Skeletal muscle cell (primary cell): ENCODE measurements around the gene PTPN4.

Source experiments
- DNase-seq: peaks from one replicate; pipeline ENCODE4 v3.0.0-alpha.2; 2010; ENCODE audit warnings: low read depth
- H3K4me3 ChIP-seq: 2 replicates; pipeline ENCODE4 v1.5.1; 2011; ENCODE audit warnings: low read depth, mild to moderate bottlenecking, control low read depth, low read length, moderate library complexity

PTPN4 gene

GRCh38 chr2:119837350-119837749, 77.6 kb downstream of the PTPN4 start:
- no peak overlapping the region for H3K4me3 ChIP-seq
- no peak for DNase-seq

DNA sequence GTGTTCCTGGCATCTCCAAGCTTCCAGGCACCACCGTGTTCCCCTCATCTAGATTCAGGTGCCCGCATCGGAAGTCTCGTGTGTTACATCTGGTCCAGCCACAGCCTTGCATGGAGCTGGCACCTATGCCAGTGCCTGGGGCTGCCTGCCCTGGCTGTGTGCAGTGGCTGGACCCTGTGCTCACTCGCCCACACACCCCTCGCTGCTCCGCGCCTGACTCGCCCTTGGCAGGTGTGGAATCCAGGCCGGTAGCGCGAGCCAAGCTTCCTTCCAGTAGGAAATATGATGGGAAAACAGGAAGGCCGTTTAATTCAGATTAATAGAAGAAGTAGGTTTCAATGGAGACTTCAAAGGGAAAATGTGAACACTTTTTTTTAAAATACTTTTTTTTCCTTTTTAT, 78.0 kb downstream of the PTPN4 start:
- H3K4me3 ChIP-seq, result no peak overlapping the region
- no peak for DNase-seq

DNA sequence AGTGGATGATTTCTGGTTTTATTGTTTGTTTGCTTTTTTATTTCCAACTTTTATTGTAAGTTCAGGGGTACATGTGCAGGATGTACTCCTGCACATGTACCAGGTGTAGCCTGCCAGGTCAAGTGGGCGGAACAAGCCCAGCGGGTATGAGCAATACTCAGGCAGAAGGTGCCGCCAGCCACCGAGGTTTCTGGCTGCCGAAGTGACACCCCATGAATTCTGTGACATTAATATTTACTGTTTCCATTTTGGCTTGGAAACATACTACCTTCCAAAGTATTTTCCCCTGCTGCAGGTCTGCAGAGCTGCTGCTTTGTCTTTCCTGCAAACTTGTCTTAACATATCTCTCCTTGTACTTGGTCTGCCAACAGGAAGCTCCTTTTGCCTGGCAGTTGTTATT, 78.5 kb downstream of the PTPN4 start:
- no peak for DNase-seq
- H3K4me3 ChIP-seq, result no peak overlapping the region

GRCh38 chr2:119841550-119841949, 81.8 kb downstream of the PTPN4 start:
- no peak overlapping the region for H3K4me3 ChIP-seq
- no peak for DNase-seq

DNA sequence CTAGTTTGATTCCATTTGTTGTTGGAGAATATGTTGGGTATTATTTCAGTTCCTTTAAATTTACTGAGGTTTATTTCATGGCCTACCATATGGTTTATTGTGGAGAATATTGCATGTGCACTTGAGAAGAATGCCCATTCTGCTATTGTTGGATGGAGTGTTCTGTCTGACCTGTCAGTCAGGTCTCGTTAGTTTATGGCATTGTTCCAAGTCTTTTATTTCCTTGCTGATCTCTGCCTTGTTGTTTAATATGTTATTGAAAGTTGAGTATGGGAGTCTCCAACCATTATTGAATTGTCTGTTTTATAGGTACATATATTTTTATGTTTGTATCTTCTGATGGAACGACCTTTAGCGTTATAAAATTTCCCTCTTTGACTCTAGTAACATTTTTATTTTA, 86.3 kb downstream of the PTPN4 start:
- H3K4me3 ChIP-seq, result no peak overlapping the region
- DNase-seq, result no peak

DNA sequence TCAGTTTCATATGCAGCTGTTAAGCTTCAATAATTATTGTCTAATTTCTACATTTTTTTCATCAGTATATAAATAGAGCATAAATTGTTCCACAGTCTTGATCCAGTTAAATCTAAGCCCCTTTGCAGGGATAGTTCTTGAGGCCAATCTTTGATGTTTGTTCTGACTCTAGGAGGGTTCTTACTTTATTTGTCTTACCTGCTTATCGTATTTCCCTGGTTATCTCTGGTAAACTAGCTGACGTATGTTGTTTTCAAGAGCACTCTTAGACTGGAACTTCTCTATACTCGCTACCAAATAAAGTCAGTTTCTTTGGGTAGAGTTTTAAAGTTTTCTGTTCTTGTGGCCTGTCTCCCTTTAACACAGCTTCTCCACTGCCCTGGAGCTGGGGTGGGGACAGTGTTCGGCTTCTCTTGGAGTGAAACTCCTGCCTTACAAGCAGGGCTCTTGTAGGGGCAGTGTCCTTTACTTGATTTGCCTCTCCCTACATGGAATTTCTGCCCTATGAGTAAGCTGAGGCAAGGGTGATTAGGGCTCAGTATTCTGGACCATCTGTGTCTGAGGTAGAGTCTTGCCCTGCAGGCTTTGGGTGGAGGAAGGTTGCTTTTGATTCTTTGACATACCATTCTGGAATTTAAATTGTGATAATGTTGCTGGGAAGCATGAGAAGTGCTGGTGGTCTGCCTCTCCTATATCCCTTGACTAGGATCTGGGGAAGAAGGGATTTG, 90.3 kb downstream of the PTPN4 start:
- no peak for DNase-seq
- H3K4me3 ChIP-seq, result no peak overlapping the region

DNA sequence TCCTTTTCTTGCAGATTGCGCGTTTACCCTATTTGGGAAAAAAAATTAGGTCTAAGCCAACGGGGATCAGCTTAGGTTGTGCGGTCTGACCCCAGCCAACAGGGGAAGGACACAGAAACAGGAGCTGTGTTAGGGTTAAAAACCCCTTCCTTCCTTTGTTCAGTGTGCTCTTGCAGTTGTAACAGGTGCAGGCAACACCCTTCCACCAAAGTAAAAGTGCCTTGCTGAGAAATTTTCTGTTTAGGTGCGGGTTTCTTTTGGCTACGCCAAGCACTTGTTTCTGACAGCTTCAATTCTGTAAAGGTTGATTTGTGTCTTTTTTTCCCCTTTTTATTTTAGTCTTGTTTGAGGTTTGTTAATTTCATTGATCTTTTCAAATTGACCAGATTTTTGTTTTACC, 92.5 kb downstream of the PTPN4 start:
- no peak overlapping the region for H3K4me3 ChIP-seq
- DNase-seq, result no peak

DNA sequence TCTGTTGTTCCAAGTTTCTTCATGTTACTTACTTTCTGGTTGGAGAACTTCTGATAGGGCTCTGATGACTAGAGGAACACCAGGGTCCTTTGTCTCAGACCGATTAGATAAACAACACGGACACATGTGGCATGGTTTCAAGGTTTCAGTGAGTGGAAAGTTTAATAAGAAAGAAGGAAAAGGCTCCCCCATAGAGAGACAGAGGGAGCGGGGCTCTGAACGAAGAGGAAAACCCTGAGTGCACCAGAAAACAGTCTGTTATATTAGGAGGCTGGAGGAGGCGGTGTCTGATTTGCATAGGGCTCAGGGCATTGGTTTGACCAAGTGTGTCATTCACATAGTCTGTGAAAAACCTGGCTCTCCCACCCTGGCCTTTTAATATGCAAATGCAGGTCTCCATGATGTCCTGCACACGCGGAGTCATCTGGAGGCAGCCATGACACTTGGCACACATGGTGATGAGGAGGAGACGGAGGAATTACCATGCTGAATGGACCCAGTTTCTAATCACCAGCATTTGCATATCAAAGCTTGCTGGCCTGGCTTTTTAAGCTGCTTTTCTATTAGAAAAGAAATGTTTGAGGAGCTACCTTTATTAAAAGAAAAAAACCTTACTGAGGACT, 94.2 kb downstream of the PTPN4 start:
- H3K4me3 ChIP-seq, result no peak overlapping the region
- DNase-seq, result no peak

DNA sequence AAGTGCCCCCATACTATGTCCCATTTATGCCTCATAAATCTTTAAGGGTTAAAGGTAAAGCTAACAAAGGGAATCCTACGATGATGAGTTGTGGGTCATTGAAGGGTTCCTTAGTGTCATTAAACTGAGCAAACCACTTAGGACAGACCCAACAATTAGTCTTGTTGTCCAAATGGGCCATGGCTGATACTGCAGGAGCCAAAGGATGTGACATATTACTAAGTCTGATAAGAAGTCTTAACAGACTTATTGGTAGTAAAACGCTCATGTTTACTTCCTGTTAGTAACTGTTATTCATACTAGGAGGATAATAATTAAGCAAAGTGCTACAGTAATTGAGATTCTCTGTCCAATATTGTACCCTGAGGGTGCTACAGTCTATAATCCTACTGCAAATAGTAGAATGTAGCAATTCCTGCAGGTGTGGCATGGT, 96.8 kb downstream of the PTPN4 start:
- H3K4me3 ChIP-seq, result no peak overlapping the region
- DNase-seq, result no peak

DNA sequence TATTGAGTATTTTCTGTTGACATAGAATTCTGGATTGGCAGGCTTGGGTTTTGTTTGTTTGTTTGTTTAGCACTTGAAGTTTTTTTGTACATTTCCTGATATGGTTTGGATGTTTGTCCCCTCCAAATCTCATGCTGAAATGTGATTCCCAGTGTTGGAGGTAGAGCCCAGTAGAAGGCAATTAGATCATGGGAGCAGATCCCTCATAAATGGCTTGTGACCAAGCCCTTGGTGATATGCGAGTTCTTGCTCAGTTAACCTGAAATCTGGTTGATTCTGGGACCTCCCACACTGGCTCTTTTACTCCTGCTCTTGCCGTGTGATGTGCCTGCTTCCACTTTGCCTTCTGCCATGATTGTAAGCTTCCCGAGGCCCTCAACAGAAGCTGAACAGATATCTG, 98.0 kb downstream of the PTPN4 start:
- no peak overlapping the region for H3K4me3 ChIP-seq
- no peak for DNase-seq

- no peak for DNase-seq
- H3K4me3 ChIP-seq, result no peak overlapping the region
These were observed 99.8 kb downstream of the PTPN4 start for GRCh38 chr2:119859528-119859927.

DNA sequence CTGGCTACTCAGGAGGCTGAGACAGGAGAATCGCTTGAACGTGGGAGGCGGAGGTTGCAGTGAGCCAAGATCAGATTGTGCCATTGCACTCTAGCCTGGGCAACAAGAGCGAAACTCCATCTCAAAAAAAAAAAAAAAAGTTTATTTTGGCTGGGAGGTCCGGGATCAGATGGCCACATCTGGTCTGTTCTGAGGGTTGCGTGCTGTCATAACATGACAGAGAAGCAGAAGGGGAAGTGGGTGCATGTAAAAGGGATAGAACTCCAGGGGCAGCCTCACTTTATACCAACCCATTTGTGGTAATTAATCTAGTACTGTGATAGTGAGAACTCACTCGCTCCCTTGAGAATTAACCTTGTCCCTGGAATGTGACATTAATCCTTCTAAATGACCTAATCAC, 101.2 kb downstream of the PTPN4 start:
- no peak overlapping the region for H3K4me3 ChIP-seq
- no peak for DNase-seq

DNA sequence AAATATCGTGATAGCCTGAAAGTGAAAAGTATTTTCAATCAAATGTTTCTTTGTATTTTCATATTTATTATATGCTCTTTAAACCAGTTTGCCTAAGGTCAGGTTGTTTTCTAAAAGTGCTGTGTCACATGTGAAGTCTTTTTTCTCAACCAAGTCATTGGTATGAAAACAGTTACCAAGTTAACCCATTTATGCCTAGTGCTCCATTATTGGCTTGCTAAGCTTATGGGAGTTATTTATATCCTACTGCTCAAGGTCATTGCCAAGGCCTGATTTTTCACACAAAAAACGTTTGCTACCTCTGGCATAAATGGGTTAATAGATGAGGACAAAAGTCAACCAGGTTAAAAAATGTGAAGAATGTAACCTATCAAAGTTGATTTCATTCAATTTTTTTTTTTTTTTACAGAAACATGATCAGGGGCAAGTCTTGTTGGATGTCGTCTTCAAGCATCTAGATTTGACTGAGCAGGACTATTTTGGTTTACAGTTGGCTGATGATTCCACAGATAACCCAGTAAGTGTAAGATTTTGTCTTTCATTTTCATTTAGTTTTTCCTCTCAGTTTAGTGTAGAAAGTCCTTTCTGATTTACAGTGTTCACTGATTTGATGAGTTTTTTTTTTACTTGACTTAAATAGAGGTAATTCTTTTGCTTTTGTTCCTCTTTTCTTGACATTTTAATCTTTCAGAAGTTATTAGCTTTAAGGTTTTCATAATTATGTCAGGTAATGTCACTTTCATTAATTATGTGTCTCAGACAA, 102.6 kb downstream of the PTPN4 start:
- no peak for DNase-seq
- H3K4me3 ChIP-seq, result no peak overlapping the region

DNA sequence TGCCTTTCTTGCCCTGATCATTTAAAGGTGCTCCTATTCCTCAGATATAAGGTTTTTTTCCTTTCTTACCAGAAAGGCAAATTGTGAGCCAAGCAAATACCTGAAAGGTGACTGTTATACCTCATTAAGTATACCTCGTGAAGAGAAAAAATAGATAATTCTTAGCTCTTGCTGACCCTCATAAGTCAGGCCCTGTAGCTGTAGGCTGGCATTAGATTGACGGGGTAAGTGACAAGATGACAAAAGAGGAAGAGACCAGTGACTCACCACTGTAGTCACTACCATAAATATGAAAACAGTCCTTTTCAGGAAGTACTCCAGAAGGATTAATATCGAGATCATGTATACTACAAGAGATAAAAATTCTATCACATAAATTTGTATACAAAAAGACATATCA, 104.6 kb downstream of the PTPN4 start:
- DNase-seq, result no peak
- no peak overlapping the region for H3K4me3 ChIP-seq

DNA sequence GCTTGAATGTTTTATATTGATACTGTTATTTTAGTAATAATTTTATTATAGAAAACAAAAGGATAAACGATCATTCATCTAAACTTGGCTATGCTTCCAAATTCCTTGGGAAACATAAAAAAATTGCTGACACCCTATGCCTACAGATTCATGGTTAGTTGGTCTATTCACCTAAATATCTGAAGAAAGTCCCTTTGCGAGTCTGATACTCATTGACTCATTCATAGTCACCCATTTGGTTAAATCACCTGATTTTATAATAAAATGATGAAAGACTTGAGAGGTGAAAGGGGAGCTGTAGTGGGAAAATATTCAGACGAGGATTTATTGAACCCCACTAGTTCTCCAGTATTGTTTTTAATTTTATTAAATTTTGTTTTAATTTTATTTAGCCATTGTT, 112.0 kb downstream of the PTPN4 start:
- H3K4me3 ChIP-seq, result no peak overlapping the region
- no peak for DNase-seq

DNA sequence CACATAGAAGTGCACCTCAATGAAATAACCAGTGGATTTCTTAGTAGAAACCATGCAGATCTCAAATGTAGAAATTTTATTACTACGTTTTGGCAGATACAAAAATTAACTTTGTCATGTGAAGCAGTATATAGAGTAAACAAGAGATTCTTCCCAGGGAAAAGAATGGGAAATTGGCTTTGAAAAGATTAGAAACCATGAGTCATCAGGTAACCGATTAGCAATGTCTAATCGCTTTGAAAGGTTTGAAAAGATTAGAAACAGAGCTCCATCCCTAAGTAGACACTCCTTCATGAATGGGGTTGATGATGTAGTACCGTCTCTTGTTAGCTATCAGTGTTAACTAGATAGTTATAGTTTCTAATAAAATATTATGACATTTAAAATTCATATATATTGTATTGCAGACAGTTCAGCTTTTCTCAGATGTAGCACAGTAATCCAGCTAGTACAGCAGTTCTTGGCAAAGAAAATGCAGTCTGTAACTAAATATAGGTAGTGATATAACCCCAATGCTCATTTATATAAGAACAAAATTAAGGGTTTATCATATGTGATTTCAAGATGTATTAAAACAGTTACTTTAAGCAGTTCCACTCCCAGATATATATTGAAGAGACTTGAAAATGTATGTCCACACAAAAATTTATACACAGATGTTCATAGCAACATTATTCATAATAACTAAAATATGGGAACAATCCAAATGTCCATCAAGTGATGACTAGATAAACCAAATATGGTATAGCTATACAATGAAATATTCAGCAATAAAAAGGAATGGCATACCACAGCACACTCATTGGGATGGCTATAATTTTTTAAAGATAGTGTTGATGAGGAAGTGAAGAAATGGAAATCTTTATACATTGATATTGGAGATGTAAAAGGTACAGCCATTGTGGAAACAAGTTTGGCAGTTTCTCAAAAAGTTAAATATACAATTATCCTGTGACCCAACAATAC, 113.9 kb downstream of the PTPN4 start:
- no peak for DNase-seq
- H3K4me3 ChIP-seq, result no peak overlapping the region

DNA sequence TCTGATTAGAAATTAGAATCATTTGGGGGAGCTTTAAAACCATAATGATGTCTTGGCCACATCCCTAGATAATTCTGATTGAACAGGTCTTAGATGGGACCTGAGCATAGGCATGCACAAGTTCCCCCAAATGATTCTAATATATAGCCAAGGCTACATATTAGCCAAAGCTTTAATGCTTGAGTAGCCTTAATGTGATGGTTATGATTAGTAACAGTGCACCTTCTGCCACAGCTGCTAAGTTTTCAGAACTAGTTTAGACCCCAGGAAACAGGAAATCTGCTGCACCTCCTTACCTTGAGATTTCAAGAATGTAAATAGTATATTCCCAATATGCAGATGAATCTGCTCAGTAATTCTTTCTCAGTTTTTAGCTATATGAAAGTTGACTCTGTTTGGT, 119.8 kb downstream of the PTPN4 start:
- H3K4me3 ChIP-seq, result no peak overlapping the region
- no peak for DNase-seq

DNA sequence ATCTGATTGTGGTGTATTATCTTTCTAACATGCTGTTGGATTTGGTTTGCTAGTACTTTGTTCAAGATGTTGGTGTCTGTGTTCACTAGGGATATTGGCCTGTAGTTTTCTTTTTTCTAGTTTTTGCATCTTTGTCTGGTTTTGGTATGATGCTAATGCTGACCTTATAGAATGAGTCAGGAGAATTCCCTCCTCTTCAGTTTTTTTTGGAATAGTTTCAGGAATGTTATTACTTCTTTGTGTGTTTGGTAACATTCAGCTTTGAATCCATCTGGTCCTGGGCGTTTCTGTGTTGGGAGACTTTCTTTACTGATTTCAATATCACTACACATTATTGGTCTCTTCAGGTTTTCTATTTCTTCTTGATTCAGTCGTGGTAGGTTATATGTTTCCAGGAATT, 129.0 kb downstream of the PTPN4 start:
- peak; percentile 78 for DNase-seq
- no peak overlapping the region for H3K4me3 ChIP-seq

DNA sequence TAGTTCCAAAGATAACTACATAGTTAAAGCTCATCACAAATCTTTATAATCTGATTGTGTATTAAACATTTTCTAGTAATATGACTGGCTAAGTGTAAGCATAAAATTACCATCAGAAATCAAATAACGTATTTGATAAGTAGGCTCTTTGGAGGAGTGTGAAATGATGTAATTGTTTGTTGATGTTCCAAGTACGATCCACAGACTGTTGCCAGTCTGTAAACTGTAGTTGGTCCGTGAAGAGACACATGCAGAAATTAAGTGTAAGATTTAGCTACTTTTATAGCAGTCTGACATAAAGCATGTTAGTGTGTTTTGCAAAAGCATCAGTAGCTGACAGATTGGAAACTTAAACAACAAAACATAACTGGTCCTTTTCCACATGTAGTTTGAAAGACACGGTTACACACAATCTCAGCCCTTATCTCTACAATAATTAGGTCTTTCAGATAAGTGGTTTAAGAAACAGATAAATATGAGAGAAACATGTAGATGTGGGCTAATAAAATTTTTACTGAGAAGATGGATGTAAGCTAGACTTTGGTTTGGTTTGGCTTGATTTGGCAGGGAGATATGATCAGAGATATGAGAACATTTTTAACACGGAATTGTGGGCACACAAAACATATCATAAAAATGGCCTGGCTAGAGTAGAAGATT, 138.1 kb downstream of the PTPN4 start:
- no peak for DNase-seq

More for the DNA sequence above, 138.1 kb downstream of the PTPN4 start:
- no peak overlapping the region for H3K4me3 ChIP-seq
